GM19468 (cell line): Measurements from ENCODE around the gene XDH.

Experiments used
- ATAC-seq: cut with Tn5 transposase; IDR thresholded peaks from one replicate; pipeline ENCODE4 v1.9.1; 2021; ENCODE audit warnings: mild to moderate bottlenecking, moderate library complexity, moderate number of reproducible peaks; ENCODE audit not compliant: unreplicated experiment; ENCODE audit errors: extremely low read depth

XDH gene

DNA sequence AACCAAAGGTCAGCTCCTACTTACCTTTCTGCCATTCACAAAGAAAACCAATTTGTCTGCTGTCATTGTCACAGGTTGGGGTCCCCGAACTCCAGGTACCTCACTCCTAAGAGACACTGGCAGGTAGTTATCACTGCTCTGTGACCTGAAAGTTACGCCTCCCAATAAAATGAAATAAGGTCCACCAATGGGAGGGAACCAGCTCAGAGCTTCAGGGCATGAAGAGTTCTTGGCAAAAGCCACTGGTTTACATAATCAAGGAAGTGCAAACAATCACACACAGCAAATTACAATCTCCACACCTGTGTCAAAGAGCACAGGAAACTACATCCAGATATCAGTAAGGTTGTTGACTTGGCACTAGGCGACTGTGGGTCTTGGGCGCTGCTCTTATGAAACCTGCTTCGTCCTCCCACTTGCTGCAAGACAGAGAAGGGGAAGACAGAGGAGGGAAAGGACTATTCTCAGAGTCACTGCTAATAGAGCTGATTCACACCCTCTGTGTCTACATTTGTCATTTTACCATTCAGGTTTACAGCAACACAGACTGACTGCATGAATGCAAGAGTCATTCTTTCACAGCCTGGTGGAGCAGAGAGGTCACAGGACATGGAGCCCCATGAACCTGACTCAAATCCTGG is at the start of gene XDH:
XDH (minus strand) TSS at position 142 of the 641 bp plus-strand sequence; CDS start at position 66, 76 bp downstream.
- no peak for ATAC-seq

DNA sequence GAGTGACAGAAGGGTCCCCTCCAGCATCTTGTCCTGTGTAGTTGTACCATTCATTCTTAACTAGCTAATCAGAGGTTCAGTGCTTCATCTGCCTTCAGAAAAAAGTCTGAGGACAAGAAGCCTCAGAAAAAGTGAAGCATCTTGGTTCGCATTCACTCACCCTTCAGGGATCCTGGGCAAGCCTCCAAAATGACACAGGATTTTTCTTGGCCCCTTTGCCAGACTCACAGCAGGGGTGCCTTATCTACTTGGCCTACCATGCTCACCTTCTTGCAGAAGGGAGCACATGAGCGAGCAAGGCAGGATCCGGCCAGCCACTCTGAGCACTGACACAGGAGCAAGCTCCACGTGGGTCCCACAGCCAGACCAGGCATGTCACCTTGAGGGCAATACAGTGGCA is 43.1 kb upstream of the XDH start:
- ATAC-seq, result no peak

DNA sequence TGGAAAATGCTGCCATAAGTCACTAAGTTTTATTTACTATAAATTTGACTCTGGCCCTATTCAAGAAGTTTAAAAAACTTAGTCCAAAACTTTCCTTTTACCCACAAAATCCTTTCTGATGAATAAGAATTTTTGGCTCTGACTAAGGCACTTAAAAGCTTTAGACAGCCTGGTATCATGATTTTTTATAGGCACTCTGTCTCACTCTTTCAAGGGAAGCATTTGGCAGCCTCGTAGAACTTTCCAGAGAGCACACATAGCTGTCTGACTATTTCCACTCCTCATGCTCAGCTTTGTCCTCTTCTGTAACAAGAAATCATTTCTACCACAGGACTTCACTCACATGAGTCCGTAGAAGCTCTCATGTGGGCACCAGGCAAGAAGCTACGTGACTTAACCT is 32.3 kb upstream of the XDH start:
- no peak for ATAC-seq

DNA sequence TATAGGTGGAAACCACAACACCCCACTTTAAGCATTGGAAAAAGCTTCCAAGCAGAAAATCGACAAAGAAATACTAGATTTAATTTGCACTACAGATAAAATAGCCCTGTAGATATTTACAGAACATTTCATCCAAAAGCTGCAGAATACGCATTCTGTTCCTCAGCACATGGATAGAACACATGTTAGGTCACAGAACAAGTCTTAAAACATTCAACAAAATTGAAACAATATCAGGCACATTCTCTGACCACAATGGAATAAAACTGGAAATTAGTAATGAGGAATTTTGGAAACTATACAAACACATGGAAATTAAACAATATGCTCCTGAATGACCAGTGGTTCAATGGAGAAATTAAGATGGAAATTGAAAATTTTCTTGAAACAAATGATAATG is 27.8 kb upstream of the XDH start:
- no peak for ATAC-seq

DNA sequence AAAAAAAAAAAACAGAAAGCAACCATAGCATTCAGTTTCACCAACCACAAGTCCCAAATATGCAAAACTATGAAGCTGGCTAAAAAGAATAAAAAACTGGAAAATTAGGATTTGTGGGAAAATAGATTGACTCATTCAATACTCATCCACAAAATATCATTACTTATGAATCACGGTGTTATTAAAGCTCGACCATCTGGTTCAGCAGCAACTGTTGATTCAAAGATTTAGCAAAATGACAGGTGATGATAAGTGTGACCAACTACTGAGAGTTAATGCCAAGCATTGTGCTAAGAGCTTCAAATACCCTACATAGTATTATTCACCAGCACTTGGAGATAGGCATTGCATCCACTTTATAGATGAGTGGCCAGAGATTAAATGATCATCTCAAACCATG is 26.2 kb upstream of the XDH start:
- ATAC-seq, result no peak

DNA sequence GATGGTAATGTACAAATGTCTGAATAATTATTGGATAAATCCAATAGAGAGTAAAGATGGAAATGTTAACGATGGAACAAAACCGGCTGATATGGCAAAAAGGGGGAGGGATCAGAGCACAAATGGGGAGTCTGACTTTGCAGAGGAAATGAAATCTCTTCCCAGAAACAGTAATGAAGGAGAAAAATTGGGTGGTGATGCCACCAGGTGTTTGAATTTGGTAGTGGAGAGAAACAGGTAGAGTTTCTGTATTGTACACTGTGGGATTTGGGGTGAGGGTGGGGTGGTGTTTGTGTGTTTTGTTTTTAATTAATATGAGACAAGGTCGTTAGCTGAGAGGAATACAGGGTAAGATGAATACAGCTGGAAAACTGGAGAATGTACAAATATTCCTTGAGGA is 20.4 kb upstream of the XDH start:
- no peak for ATAC-seq

DNA sequence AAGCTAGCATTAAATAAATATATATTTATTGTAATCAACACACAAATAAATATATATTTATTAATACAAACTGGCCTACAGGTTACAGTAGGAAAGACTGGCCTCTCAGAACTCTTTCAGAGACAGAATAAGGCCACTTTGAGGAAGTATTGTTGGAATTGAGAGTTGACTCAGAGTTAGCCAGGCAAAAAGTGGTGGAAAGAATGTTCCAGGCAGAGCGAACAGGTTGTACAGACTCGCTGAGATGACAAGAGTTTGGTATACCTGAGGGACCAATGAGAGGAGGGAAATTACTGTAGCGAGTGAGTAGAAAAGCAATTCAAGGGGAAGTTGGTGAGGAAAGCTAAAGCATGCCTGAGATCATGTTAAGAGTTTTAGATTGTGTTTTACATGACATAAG is 19.0 kb upstream of the XDH start:
- no peak for ATAC-seq

DNA sequence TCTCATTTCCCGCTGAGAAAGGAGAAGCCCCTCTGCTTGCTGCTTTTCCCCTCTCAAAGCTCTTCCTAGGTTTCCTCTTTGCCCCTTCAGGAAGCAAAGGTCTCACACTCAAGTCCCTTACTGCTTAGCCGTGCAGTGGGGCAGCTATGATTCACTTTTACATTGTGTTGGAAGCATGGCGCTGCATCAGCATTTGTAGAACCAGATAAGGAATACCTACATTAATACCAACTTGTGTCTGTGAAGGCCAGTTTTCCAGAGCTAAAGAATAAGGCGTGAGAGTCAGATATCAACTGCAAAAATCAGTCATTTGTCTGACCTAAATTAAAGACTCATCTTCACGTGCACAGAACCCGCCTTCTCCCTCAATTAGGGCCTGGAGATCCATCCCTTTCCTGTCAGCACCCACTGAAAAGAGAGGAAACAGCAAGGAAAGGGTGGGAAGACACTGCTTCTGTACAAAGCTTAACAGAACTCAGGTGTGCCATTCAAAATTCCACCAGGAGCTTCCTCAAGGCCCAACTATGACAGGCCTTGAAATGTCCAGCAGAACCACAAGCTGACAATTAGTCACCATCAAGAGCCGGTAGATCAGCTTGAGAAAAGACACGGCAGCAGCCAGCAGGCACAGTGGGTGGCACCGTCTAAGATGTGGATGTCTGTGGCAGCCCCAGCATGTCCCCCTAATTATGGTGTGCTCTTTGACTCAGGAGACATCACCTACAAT is 16.1 kb upstream of the XDH start:
- ATAC-seq, result no peak

DNA sequence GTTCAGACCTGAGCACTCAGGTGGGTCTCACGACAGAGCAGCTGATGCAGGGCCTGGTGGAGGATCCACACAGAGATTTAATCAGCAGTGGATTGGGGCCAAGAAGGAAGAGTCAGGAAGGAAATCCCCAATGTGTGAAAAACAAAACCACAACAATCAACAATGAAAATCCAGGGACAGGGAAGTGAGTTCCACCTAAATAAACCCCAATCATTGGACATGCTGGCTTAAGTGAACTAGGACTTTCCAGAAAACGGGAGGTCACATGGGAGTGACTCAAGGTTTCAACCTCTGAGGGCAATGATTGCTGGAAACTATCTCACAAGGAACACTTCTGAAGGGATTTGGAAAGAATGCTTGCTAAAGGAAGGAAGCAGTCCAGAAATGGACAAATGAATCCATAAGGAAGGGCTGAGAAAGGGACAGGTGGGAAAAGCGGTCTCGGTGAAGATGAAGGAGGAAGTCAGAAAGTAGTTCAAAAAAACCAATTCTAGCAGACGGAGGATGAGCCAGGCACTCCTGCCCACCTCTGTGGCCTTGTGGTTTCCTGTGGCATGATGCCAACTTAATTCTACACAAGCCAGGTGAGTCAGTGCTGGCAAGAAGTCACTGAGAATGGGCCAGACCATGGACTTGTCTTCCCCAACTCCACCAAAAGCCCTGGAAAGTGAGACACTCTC is 15.4 kb upstream of the XDH start:
- ATAC-seq, result no peak

DNA sequence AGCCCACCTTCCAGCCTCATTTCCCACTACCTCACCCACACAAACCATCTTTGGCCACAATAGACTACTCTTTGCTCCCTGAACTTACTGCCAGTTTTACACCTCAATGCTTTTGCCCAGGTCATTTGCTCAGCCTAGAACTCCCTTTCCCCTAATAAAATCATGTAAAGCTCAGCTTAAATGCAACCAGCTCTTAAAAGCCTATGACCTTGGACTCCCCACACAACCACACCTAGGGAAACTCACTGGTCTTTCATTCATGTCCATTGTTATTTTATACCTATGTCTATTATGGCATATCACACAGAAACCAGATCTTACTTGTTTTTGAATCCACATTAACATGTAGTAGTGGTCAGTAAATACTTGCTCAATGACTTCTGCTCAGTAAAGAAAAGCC is 14.5 kb upstream of the XDH start:
- no peak for ATAC-seq

DNA sequence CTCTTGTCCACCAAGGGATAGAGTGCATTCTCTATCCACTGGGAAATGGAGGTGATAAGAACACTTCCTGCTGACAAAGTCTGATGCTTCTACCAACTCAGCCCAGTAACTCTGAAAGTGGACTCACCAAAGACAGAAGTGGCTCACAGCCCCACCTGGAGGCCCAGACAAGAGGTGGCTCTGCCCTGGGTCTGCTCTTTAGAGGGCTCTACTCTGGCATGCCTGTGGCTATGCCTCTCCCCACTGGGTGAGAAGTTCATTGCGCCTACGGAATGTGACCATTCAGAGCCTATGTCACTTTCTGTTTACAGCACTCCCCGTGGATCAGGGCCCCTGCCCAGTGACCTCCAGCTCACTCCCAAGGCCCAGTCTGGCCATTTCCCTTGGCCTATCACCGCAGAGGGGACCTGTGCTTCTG is 13.5 kb upstream of the XDH start:
- ATAC-seq, result no peak

DNA sequence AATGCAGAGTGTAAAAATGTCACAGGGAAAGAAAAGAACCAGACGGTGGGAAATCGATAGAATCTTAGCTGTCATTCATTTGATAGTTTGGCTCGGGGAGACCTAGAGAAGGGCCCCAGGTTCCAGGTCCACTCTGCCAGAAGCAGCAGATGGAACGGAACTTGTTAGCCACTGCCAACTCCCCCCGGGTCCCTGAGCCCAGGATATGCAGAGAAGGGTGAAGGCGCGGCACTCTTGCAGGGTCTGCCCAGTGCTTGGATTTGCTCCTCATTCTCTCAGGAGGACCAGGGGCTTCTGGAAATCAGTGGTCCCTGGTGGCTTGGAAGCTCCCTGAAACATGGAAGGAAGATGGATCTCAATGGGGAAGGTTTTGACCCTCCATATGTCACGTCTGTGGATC is 11.6 kb upstream of the XDH start:
- no peak for ATAC-seq

DNA sequence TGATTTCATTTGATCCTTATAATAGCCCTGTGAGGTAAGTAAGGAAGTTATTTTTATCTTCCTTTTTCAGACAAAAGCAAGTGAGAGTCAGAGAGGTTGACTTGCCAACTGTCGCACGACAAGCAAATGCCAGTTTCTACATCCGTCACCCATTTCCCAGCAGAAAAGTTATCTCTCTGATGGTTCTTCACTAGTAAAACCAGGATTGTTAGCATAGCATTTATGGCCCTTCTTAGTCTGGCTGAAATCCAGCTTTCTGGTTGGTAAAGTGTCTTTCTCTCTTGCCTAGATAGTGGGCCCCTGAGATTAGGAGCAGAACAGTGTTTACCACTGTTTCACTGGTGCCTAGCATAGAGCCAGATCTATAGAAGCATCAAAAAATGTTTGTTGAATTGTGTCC is 7.1 kb upstream of the XDH start:
- ATAC-seq, result no peak

DNA sequence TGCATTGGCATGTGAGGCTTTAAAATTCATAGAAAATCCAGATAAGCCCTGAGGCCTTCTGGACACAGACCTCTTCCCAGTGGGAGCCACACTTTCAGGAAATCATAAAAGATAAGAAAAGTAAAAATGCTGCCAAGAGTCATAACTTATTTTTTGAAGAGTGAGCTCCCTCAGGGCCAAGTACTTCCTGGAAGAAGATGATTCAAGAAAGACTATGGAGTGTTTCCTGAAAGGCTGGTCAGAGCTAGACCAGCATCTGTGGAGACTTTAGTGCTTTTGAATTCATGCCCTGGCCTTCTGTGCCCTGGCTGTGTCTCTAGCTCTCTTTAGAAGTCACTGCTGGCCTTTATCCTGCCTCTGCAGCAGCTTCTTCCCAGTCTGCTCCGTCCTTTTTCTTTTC is 6.4 kb upstream of the XDH start:
- ATAC-seq, result no peak

DNA sequence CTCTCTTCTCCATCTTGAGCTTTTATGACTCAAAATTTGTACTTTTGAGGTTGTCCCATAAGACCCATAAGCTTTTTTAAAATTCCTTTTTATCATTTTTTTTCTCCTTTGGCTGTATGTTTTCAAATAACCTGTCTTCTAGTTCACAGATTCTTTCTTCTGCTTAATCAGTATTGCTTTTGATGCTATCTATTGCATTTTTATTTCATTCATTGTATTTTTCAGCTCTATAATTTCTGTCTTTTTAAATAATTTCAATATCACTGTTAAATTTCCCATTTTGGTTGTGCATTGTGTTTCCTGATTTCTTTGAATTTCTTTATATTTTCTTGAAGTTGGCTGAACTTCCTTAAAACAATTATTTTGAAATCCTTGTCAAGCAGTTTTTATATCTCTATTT is 4.8 kb upstream of the XDH start:
- no peak for ATAC-seq

DNA sequence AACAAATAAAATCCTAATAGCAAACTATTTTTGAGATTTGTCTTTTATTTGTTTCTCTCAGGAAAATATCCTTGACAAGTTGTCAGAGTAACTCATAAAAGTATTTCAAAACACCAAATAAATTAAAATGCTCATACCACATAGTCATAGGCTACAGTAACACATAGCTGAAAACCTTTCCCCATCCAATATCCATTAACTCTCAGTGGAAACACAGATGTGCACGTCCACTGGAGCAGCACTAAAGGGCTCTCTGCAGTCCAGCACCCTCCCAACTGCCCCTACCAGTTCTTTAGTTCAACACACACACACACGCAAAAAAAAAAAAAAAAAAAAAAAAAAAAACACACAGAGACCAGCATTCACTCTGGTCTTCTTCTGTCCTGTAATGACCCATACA is 879 bp upstream of the XDH start:
- no peak for ATAC-seq

DNA sequence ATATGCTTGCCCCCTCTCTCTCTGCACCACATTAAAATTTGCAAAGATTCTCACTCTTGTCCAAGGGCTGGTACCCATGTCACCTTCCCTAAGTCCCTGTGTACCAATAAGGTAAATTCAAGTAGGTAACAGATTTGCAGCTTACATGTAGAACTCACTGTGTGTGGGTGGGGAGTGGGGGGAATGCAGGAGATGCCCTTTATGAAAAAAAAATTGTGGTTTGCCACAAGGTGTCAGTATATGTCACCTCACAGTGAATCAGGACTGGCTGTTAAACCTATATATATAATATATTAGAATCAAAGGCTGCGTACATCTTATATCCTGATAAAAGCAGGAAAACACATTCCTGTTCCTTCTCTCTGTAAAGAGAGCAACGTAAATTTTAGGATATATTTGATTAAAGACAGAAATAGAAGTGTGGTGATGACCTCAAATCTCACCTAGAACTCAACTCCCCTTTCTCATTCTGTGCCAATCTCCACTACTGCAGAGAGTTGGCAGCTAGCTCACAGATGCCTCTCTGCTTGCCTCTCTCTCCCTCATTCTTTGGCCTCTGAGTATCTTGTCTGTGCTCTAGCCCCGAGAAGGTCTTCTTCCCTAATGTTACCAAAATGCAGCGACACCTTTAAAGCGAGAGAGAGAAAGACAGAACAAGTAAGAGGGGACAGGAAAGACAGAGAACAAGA is 536 bp downstream of the XDH start:
- no peak for ATAC-seq

DNA sequence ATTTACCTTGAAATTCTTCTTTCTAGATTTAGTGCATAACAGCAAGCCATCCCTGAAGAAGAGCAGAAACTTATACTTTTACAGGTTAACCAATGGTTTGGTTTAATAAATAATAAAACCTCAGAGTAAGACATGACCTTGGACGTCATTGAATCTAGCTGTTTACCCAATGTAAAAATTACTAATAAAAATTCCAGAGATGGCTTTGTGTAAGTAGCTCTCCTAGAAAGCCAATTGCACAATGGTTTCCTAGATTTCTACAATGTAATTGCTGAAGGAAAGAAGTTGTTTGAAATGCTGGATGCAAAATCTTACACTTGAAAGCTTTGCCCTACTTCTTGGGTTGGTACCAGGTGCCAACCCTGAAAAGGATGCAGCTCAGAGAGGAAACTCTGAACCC is 1.5 kb downstream of the XDH start:
- ATAC-seq, result no peak

DNA sequence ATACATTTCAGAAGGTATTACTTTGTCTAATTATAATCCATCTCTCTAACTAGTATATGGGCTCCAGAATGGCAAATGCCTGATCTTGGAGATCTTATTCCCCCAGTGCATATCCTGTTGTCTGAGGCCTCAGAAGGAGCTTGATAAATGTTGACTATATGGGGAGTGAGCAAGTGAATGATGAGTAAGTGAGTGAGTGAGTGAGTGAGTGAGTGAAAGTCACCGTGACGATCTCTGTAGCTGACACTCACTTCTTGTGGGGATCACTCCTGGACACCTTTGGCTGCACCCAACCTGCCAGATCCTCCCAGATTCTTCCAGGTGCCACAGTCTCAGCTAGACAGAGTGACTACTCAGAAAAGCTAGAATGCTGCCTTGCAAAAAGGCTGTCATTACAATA is 2.8 kb downstream of the XDH start:
- ATAC-seq, result no peak

DNA sequence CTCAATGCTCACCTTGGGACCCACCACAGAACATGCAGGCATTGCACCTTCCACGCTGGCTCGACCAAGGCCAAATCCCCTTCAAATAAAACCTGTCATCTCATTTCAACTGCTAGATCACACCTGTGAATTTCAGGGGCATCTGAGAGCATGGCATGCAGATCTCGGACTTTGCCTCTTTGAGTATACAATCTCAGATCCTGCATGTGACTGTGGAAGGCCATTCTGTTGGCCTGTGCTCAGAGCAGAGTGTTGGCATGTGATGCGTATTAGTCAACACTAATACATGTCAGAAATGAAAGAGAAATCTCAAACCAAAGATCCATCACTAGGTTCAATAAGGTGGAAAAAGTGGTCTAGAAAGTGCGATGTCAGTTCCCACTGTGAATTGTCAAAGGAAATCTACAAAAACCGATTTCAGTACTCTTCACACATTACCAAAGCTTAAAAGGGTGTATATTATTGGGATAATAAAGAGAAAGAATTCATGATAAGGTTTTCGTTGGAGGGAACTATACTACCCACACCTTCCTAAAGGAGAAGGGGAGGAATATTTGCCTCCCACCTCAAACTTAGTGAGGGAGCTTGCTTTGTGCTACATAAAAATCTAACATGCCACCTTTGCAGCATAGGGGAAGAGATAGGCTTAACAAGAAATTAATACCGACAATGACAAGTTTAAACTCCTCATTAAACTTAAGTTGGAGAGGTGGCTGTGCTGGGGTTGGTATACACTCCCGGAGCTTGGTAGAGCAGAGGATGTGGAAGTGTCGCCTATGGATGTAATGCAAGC is 7.8 kb downstream of the XDH start:
- ATAC-seq, result no peak
